Testis (tissue), 2 donors: ENCODE results near the gene HELT.

ENCODE experiments used
- CTCF ChIP-seq, 3 experiments: fragments of 450-650 bp in 2 of 3; fragments of 200-600 bp in 1 of 3; sonication (generic) in 1 of 3; IDR thresholded peaks; one replicate each; pipeline ENCODE4 v1.5.1; 2016 to 2019; ENCODE audit warnings: antibody characterized with exemption in 3 of 3, mild to moderate bottlenecking in 2 of 3, moderate library complexity in 1 of 3
- POLR2A ChIP-seq: fragments of 450-650 bp; IDR thresholded peaks from one replicate; pipeline ENCODE4 v1.6.1; 2017; ENCODE audit warnings: antibody characterized with exemption, mild to moderate bottlenecking, moderate library complexity

GRCh38 chr4:184991860-184992259, 26.4 kb upstream of the HELT start:
- TF ChIP-seq POLR2A: no peak
- TF ChIP-seq CTCF (IDR thresholded peaks at IDR 0.05): no peak
